ENCODE results near the gene ZNF726.

DNA sequence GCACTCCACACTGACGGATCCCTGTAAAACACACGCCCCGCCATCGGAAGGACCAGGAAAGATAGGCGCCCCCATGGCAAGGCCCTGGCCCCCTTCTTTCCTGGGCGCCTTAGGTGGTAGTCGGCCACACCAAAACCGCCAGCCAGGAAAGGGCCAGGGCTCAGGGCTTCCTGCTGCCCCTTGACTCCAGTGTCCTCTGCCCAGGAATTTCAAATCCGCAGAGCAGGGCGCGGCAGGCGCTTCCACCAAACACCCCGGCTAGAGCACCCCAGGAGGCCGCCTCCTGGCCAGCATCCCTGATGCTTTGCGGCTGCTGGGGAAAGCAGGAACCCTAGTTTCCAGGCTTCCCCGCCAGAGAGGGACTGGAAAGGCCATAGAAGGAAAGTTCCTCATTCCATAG, 57.5 kb downstream of the ZNF726 start:
- TF ChIP-seq, protein P1, sequence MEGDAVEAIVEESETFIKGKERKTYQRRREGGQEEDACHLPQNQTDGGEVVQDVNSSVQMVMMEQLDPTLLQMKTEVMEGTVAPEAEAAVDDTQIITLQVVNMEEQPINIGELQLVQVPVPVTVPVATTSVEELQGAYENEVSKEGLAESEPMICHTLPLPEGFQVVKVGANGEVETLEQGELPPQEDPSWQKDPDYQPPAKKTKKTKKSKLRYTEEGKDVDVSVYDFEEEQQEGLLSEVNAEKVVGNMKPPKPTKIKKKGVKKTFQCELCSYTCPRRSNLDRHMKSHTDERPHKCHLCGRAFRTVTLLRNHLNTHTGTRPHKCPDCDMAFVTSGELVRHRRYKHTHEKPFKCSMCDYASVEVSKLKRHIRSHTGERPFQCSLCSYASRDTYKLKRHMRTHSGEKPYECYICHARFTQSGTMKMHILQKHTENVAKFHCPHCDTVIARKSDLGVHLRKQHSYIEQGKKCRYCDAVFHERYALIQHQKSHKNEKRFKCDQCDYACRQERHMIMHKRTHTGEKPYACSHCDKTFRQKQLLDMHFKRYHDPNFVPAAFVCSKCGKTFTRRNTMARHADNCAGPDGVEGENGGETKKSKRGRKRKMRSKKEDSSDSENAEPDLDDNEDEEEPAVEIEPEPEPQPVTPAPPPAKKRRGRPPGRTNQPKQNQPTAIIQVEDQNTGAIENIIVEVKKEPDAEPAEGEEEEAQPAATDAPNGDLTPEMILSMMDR (IDR thresholded peaks at IDR 0.05): no peak
- TF ChIP-seq EP300 (IDR thresholded peaks at IDR 0.05) (no peak), POLR2A (IDR thresholded peaks at IDR 0.05) (no peak)

Data from stomach (tissue), 4 donors.